Measurements from ENCODE around the gene ATP1B1. TPM values are rescaled to one million over a fixed set of nuclear protein-coding genes. Genes with fewer than 3 reads are reported as not detected.

The ATP1B1 gene
- total RNA-seq: 10 to 100 TPM; 12.2 to 13.3 TPM

DNA sequence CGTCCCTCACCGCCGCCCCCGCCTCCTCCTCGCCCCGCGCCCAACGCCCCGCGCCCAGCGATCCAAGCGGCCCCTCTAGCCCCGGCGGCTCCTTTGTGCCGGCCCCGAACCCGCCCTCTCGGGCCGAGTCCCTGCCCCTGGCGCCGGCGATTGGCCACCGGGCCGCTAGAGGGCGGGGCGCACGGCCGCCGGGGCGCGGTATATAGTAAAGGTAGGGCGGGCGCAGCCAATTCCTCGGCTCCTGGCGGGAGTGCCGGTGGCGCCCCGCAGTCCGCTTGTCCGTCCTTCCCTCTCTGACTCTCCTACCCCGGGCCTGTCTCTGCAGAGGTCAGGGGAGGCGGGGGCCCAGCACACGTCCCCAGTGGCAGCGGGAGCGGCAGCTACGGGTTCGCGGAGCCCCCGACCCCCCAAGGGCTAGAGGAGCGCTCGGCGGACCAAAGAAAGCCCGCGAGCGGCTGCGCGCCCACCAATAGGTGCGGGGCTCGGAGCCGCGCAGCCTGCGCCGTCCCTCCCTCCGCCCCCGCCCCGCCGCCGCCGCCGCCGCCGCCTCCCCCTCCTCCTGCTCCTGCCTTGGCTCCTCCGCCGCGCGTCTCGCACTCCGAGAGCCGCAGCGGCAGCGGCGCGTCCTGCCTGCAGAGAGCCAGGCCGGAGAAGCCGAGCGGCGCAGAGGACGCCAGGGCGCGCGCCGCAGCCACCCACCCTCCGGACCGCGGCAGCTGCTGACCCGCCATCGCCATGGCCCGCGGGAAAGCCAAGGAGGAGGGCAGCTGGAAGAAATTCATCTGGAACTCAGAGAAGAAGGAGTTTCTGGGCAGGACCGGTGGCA is at the start of gene ATP1B1:
ATP1B1 (plus strand) TSS at position 596 of the 826 bp plus-strand sequence; CDS start at position 736, 140 bp downstream.
- no peaks in the 10 kb centered on the region for H3K27me3 Mint-ChIP-seq
- POLR2A ChIA-PET: interaction anchor here (0.5 to 1.5 kb wide), 5 partner anchors 16 to 667 kb away, joined by 3 to 5 read pairs (median 5); no protein-coding TSS in a partner anchor
- no peaks in the 10 kb centered on the region for H3K9me3 Mint-ChIP-seq
- DNase-seq: peak; percentile 93
- peak; percentile 95 for ATAC-seq (ENCODE audit: low read depth)
- H3K4me3 Mint-ChIP-seq: peak within 1 kb of the TSS; percentile 89
- H3K36me3 Mint-ChIP-seq: peaks cover 3% of the 10 kb centered on the region
- peaks cover 34% of the 10 kb centered on the region for H3K4me1 Mint-ChIP-seq
- H3K27ac Mint-ChIP-seq: peak within 1 kb of the TSS; percentile 73

DNA sequence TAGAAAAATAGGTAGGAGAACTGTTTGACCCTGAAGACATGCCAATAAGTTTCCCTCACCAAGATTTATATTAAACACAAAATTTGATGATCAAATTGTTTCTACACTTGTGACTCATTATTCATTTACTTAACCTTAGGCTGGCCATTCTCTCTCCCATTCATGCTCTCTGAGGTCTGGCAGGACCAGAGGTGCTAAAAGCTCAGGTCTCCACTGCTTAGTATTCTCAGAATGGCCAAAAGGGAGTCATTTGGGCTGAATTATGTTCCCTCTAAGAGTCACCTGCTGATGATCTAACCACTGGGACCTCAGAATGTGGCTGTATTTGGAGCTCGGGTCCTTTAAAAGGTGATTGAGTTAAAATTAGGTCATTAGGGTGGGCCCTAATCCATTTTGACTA is 47.1 kb upstream of the ATP1B1 start:
- no peak for DNase-seq
- ATAC-seq (ENCODE audit: low read depth): no peak
- Mint-ChIP-seq H3K4me1 (peaks cover 5% of the 10 kb centered on the region), H3K27ac (no peak overlapping the region), H3K9me3 (peaks cover 7% of the 10 kb centered on the region), H3K4me3 (no peak overlapping the region), H3K27me3 (peaks cover 3% of the 10 kb centered on the region), H3K36me3 (peaks cover 4% of the 10 kb centered on the region)
- POLR2A ChIA-PET: no interaction called here

DNA sequence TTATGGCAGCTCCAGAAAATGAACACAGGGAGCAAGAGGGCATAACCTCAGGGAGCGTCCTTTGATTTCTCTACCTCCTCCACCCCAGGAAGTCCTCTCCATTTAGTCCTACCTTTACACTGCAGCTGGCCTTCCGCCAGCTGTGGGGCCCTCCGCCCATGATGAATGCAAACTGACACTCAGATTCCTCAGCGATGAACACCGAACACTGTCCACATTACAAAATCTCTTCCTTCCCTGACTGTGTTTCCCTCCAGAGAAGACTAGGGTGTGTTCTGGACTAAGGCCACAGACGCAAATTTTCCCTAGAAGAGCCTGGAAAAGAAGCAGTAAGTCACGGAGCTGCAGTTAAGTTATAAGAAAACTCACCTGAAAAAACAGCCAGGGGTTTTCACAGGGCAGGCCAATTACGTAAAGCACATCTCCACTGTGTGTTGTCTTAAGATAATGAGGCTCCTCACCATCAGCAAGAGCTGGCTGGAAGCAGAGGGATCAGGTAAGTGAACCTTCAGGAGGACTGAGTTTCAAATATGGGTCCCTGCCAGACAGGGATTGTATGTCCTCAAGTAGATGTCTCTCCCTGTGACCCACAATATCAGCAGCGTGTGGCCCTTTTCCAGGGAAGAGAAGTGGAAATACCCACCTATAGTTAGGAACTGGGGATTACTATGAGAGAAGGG is 46.3 kb upstream of the ATP1B1 start:
- H3K4me3 Mint-ChIP-seq: no peak overlapping the region
- H3K4me1 Mint-ChIP-seq: peaks cover 5% of the 10 kb centered on the region
- DNase-seq (no peak), ATAC-seq (ENCODE audit: low read depth) (no peak)
- POLR2A ChIA-PET: no interaction called here
- H3K27me3 Mint-ChIP-seq: no peaks in the 10 kb centered on the region
- H3K36me3 Mint-ChIP-seq: peaks cover 4% of the 10 kb centered on the region
- no peak overlapping the region for H3K27ac Mint-ChIP-seq
- peaks cover 7% of the 10 kb centered on the region for H3K9me3 Mint-ChIP-seq

DNA sequence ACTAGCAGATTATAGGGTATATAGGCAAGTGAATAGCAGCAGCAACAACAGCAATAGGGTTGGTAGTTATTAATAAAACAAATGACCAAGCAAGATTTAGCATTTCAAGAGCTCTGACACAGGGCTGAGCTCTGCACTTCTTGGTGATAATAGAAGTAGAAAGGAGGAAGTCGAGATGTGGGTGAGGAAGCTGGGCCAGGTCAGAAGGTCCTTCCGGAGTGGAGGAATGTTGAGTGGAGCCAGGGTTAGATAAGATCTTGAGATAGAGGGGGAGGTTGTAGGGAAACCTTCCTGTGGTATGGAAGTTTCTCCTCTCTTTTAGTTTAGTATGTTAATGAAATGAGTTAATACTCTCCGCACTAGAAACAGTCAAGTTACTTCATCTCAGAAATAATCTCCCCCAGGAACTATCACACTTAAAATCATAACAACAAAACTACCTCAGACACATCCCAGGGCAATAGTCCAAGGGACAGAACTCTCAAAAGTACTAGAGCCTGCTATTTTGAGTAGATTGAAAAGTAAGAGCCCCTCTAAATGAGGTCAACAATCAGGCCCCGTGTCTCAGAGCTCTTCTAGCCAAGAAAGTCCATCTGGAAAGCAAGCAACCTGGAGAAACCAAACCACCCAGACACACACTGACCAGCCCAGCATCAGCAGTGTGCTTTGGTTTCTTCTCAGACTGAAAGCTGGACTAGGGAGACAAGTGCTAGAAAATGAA is 45.4 kb upstream of the ATP1B1 start:
- H3K27me3 Mint-ChIP-seq: no peaks in the 10 kb centered on the region
- no peak for ATAC-seq (ENCODE audit: low read depth)

DNA sequence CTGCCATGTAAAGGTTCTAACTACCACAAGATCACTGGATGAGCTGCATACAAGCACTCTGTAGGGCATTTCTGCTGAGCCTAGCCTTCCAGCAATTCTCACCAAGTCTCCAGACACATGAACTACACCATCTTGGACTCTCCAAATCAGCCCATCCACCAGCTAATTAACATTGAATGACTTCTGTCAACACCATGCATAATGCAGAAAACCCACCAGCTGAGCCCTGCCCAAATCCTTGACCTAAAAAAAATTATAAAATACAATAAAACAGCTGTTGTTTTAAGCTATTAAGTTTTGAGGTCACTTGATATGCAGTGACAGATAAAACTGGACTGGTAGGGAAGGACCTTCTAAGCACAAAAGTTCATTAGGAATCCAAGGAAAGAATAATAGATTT is 44.3 kb upstream of the ATP1B1 start:
- DNase-seq (no peak), ATAC-seq (ENCODE audit: low read depth) (no peak)
- H3K36me3 Mint-ChIP-seq: peaks cover 8% of the 10 kb centered on the region
- peaks cover 14% of the 10 kb centered on the region for H3K9me3 Mint-ChIP-seq
- no peaks in the 10 kb centered on the region for H3K27me3 Mint-ChIP-seq
- peaks cover 5% of the 10 kb centered on the region for H3K4me1 Mint-ChIP-seq
- H3K4me3 Mint-ChIP-seq: no peak overlapping the region
- POLR2A ChIA-PET: no interaction called here
- H3K27ac Mint-ChIP-seq: no peak overlapping the region

More for the DNA sequence above, 45.4 kb upstream of the ATP1B1 start:
- Mint-ChIP-seq H3K27ac (peak overlapping the region; percentile 11), H3K4me3 (no peak overlapping the region), H3K36me3 (peaks cover 4% of the 10 kb centered on the region), H3K4me1 (peaks cover 5% of the 10 kb centered on the region), H3K9me3 (peaks cover 11% of the 10 kb centered on the region)
- POLR2A ChIA-PET: no interaction called here
- DNase-seq: no peak

DNA sequence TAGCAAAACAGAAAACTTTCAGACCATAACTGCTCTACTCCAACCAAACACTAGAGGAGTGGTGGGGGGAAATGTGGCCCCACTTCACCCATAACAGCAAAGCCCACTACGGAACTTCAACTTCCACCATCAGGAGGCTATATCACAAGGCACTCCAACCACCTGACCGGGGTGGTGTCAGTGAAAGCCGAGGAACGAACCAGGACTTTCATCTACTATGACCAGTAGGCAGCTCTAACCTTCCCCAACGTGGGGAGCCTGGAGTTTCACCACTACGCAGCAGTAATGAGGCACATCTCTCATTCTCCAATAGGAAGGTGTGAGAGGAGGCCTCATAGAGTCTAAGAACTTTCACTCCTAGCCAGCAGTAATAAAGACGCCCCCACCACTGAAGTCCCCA is 42.4 kb upstream of the ATP1B1 start:
- DNase-seq: no peak
- Mint-ChIP-seq H3K27me3 (no peaks in the 10 kb centered on the region), H3K4me1 (peaks cover 5% of the 10 kb centered on the region), H3K36me3 (peaks cover 8% of the 10 kb centered on the region), H3K9me3 (peaks cover 15% of the 10 kb centered on the region), H3K4me3 (no peak overlapping the region), H3K27ac (no peak overlapping the region)
- no peak for ATAC-seq (ENCODE audit: low read depth)
- POLR2A ChIA-PET: no interaction called here

DNA sequence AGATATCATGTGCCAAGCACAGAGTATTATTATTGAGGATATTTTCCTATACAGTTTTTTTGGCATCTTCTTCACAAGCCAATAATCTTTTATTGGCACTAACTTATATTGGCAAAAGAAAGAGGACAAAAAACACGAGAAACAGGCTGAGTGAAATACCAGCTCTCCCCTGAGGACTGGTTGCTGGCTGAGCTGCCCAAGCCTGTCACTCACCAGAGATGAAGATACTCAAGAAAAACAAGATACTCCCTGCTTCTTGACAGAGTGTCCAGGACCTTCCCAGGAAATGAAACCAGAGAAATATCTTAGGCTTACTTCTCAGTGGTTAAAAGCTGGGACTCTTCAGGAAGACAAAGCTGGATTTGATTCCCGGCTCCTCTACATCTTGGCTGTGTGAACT is 35.9 kb upstream of the ATP1B1 start:
- peaks cover 9% of the 10 kb centered on the region for H3K9me3 Mint-ChIP-seq
- no peak overlapping the region for H3K27ac Mint-ChIP-seq
- H3K4me1 Mint-ChIP-seq: no peaks in the 10 kb centered on the region
- H3K4me3 Mint-ChIP-seq: no peak overlapping the region
- peaks cover 4% of the 10 kb centered on the region for H3K36me3 Mint-ChIP-seq
- POLR2A ChIA-PET: no interaction called here
- H3K27me3 Mint-ChIP-seq: peaks cover 4% of the 10 kb centered on the region
- DNase-seq (no peak), ATAC-seq (ENCODE audit: low read depth) (no peak)

DNA sequence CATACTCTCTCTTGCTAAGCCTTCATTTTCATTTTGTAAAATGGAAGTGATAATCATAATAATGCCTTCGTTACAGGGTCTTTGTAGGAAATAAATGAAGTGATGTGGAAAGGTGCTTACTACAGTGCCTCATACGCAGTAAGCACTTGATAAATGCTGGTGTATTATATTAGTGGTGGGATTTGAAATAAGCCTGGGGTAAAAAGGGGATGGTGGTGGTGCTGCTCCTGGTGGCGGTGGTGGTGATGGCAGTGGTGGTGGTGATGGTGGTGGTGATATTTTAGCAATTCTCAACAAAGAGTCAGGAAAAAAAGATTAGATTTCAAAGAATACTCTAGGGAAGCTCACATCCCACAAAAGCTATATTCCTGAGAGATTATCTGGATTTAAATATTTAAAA is 35.5 kb upstream of the ATP1B1 start:
- Mint-ChIP-seq H3K4me3 (no peak overlapping the region), H3K36me3 (peaks cover 4% of the 10 kb centered on the region), H3K4me1 (no peaks in the 10 kb centered on the region), H3K27ac (no peak overlapping the region), H3K9me3 (peaks cover 5% of the 10 kb centered on the region), H3K27me3 (peaks cover 6% of the 10 kb centered on the region)
- POLR2A ChIA-PET: no interaction called here
- DNase-seq (no peak), ATAC-seq (ENCODE audit: low read depth) (no peak)

DNA sequence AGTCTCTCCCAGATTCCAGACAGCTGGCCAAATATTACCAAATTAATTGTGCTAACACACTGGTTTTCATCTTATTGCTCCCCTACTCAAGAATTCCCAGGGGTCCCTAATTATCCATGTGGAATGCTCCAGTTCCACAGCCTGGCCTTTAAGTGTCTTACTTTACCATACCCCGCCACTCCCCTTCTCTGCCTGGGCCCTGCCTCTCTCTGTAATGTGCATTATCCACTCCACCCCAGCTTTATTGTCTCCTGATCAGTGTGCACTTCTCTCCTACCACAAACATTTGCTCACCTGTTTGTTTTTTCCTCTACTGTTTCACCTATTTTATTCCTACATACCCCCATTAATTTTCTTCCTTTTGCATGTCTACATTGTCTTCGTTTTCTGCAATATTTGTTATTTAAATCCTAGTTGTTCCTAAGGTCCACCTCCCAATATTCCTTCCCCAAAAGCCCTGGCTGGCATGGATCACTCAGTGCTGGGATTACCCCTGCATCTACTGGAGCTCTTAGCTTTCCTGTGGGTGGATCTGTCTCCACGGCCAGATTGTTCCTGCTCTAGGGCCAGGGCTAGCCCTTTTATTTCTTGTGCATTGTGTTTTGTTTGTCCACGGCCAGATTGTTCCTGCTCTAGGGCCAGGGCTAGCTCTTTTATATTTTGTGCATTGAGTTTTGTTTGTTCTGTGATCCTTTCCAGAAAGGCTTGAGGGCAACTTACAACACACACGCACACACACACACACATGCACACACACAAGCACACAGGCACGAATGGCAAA is 33.4 kb upstream of the ATP1B1 start:
- H3K36me3 Mint-ChIP-seq: no peaks in the 10 kb centered on the region
- H3K4me3 Mint-ChIP-seq: no peak overlapping the region
- DNase-seq (no peak), ATAC-seq (ENCODE audit: low read depth) (no peak)
- peaks cover 1% of the 10 kb centered on the region for H3K9me3 Mint-ChIP-seq
- POLR2A ChIA-PET: no interaction called here
- H3K27ac Mint-ChIP-seq: no peak overlapping the region
- peaks cover 6% of the 10 kb centered on the region for H3K27me3 Mint-ChIP-seq
- no peaks in the 10 kb centered on the region for H3K4me1 Mint-ChIP-seq

DNA sequence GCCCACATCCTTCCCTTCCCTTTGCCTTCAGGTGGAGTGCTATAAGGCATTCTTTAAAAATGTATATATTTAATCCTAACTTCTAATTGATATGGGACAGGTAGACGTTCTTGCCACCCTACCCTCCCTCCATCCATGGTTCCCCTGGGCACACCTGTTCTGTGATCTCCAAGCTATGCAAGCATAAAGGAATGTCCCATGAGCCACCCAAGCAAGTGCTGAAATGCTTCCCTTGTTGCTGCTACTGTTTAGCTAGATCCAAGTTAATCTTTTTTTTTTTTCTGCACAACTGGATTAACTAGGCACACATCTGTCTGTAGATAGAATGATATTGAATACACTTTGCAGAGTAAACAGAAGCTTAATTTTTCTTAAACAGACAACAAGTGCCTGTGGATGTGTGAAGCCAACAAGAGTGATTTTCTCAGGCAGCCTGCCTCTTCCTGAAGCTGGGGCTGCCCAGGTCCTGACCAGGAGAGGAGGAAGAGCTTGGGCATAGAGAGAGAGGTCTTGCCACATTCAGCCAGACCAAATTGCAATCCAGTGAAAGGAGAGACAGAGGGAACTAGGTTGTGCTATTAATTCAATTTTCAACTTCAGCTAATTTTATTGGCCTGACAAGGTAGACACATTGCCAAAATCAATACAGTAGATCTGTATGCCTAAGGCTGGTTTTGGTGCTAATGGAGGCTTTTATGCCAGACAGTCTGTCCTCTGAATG is 28.2 kb upstream of the ATP1B1 start:
- no peaks in the 10 kb centered on the region for H3K9me3 Mint-ChIP-seq
- H3K36me3 Mint-ChIP-seq: no peaks in the 10 kb centered on the region
- H3K27me3 Mint-ChIP-seq: peaks cover 2% of the 10 kb centered on the region
- DNase-seq (no peak), ATAC-seq (ENCODE audit: low read depth) (no peak)
- POLR2A ChIA-PET: no interaction called here
- H3K4me1 Mint-ChIP-seq: no peaks in the 10 kb centered on the region
- no peak overlapping the region for H3K4me3 Mint-ChIP-seq
- no peak overlapping the region for H3K27ac Mint-ChIP-seq

DNA sequence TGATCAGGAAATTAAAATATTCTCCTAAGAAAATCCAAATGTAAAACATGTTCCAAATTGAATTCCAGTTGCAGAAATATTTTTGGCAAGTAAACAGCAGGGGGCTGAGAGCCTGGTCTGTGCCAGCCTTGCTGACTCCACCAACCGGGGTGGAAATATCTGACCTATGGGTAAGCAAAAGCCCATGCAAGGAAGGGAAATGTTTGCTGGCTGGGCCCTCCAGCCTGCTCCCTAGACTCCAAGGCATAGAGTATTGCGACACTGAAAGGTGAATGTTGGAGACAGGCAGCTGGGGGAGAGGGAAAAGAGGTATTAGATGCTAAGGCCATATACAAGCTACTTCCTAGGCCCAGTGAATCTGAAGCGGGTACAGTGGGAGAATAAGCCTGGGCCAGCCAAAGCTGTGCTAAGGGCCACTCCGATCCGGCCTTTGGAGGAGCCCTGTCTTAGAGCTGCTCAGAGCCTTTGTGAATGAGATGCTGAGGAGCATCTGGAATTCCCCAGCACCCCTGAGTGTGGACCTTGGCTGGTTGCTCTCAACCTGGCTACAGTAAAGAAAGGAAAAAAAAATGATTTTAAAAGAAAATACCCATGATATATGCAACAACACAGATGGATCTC is 24.9 kb upstream of the ATP1B1 start:
- Mint-ChIP-seq H3K4me1 (no peaks in the 10 kb centered on the region), H3K9me3 (no peaks in the 10 kb centered on the region), H3K27ac (no peak overlapping the region), H3K36me3 (no peaks in the 10 kb centered on the region), H3K27me3 (no peaks in the 10 kb centered on the region), H3K4me3 (no peak overlapping the region)
- POLR2A ChIA-PET: no interaction called here
- no peak for DNase-seq
- ATAC-seq (ENCODE audit: low read depth): no peak

DNA sequence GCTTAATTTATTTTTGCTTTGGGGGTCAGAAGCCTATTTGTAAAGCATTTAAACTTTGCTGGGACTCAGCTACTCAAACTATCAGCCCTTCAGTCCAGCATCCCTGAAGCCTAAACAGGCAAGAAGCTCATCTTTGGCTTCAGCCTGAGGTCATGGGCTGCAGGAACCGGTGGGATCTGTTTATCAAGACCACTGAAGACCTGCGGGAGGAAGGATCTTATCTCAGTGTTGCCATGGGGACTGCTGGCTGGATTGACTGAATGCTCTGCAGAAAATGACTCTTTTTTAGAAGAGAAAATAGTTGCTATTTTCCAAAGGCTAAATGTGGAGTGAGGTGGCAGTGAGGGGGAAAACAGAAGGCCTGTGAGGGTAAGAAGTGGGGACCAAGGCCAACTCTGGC is 20.6 kb upstream of the ATP1B1 start:
- Mint-ChIP-seq H3K27me3 (no peaks in the 10 kb centered on the region), H3K4me1 (peaks cover 2% of the 10 kb centered on the region), H3K4me3 (no peak overlapping the region), H3K27ac (no peak overlapping the region), H3K36me3 (no peaks in the 10 kb centered on the region), H3K9me3 (no peaks in the 10 kb centered on the region)
- ATAC-seq (ENCODE audit: low read depth) (no peak), DNase-seq (no peak)
- POLR2A ChIA-PET: no interaction called here
